NOMO-1 treated with DMSO at 0.1 percent for 48 hours (cell line): ENCODE measurements around the gene ELOVL2.

Experiments
- DNase-seq: peaks from one replicate; lab custom pipeline; 2025; ENCODE audit not compliant: unreplicated experiment; lab: John Stamatoyannopoulos, UW

Gene ELOVL2

DNA sequence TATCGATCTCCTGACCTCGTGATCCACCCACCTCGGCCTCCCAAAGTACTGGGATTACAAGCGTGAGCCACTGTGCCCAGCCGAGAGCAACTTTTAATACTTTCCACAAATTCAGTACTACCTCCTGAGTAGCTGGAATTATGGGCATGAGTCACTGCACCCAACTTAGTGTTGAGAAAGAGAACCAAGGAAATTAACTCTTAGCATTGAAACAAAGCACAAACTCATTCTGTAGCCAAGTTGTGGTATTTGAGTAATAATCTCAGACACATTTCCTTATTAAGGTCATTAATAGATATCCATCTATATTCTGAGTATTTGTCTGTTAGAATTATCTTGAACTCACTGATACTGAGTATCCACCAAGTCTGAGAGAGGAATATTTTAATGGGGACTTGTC is 14.3 kb upstream of the ELOVL2 start:
- DNase-seq: no peak

DNA sequence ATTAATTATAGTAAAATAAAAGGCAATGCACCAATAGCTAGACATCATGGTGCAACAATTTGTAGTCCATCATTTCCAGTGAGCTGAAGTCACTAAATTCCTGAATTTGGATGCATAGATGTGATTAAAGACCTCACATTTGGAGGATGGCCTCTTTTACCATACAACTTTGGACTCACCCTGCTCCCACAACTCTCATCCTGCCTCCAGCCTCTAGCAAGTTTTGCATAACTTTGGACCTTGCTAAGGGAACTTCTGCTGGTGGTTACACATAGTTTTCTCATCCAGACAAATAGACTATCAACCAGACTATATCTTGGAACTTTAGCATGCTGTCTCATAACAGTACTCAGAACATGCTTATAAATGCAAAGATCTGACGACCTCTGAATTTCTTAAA is 12.8 kb upstream of the ELOVL2 start:
- DNase-seq: no peak

DNA sequence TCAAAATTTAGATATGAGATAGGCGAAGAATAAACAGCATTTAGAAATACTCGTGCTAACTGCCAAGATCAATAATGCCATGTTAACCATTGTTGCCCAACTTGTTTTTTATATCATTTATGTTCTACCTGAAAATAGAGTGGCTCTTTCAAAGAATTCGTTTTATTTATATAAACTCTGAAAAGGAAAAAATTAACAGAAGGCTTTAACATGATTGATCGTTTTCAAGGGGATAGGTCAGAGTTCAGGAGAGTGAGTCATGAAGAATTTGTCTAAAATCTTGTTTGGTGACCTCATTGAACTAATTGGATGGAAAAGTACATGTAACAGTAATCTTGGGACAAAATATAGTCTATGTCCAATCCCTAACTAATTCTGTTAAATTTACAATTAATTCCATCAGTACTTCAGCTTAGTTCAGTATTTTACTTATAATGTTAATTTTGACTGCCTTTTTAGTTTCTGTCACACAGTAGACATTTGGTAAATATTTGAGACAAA is 11.1 kb upstream of the ELOVL2 start:
- no peak for DNase-seq

DNA sequence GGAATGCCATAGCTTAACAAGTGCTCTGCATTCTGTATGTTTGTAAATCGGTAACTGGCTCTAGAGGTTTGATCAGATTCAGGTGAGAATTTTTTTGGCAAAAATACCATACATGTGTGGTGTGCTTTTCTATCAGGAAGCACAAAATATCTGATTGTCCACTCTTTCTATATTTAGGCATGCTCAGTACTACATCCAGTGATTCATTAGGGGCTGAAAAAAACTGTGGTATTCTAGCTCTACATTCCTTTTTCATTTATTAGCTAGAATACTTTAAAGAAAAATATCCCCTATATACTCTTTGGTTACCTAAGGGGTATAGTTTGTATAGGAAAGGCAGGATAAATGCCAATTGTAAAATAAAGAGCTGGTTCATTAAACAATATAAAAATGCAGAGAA is 10.6 kb upstream of the ELOVL2 start:
- DNase-seq: no peak

DNA sequence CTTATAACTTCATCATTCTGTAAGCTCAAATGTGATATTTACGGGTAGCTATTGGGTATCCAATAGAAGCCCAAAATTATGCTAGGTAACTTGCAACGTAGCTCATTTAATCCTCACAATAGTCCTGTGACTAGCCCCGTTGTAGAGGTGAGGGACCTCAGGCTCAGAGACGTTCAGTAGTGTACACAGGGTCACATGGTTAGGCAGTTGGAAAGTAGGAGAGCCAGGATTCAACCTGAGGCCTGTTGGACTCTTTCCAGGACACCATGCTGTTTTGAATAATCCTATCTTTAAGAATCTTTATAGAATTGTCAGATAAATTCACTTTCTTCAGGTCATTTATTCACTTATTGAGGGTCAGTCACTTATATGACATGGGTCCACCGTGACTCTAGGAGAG is 9.2 kb upstream of the ELOVL2 start:
- DNase-seq: no peak

DNA sequence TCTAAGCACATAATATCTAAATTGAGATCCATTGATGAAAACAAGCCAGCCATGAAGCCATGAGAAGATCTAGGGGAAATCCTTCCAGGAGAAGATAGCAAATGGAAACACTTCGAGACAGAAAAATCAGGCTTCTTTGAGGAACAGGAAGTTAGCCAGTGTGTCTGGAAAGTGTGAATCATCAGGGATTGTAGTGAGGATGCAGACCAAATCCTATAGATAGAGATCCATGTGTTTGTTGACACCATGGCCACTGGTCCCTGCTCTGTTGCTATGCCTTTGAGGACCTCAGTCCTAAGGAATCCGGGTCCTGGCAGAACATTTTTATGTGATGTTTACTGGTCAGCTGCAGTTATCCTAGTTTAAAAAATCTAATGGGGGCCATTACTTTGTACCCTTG is 6.6 kb upstream of the ELOVL2 start:
- DNase-seq: no peak

DNA sequence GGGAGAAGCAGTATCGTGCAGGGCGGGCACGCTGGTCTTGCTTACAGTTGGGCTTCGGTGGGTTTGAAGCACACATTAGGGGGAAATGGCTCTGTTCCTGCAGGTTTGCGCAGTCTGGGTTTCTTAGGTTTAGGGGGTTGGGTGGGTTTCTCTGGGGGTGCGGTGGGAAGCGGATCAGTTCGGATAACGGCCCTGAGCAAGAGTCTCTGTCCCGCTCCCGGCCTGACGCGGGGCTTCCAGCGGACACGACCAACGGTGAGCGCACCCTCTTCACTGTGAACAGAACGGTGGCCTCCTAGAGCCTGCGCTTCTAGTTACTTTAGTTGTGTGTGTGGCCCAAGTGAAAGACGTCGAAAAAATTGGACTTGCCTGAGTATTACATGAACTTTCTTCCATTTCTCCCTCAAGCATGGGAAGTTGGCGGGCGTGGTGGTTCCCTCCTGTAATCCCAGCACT is 635 bp upstream of the ELOVL2 start:
- DNase-seq: no peak

DNA sequence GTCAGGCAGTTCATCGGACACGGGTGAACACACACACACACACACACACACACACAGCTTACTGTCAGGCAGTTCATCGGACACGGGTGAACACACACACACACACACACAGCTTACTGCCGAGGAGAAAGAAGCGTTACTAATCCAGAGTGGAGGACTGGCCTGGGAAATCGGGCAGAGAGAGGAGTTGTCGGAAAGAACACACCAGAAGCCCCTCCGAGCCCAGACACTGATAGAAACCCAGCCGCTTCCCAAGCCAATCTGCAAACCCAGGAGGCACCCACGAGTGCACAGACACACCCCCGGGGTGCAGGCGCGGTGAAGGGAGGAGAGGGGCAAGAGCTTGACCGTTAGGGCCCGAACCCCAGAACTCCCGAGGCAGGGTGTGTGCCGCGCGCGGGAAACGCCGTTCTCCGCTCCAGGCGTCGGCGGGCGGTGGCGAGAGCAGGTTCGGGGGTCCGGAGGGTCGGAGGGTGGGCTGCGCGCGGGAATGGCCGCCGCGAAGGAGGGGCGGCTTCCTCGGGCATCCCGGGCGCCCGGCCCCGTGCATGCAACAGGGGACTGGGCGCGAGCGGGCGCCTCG is 636 bp downstream of the ELOVL2 start:
- no peak for DNase-seq

DNA sequence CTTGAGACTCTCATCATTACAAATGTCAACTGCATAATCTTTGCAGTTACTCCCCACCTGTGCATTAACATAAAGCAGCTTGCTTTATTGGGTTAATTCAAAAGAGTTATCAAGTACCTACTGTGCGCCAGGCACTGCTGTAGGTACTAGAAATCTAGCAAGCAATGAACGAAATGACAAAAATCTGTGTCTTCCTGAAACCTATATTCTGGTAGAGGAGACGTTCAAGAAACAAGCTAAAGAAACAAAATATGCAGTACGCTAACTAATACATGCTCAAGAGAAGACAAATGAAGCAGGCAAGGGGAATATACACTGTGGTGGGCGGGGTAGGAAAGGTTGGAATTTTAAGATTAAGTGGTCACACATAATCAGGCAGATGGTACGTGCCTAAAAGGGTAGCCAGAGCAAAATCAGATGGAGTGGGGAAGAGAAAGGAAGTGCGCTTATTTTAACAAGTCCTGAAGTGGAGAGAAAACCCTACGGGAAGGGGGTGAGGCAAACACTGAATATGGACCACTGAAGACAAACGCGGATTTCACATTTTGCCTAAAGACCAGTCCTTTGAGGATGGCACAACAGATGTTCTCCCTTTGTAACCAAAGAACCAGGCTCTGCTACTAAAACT is 1.2 kb downstream of the ELOVL2 start:
- no peak for DNase-seq

DNA sequence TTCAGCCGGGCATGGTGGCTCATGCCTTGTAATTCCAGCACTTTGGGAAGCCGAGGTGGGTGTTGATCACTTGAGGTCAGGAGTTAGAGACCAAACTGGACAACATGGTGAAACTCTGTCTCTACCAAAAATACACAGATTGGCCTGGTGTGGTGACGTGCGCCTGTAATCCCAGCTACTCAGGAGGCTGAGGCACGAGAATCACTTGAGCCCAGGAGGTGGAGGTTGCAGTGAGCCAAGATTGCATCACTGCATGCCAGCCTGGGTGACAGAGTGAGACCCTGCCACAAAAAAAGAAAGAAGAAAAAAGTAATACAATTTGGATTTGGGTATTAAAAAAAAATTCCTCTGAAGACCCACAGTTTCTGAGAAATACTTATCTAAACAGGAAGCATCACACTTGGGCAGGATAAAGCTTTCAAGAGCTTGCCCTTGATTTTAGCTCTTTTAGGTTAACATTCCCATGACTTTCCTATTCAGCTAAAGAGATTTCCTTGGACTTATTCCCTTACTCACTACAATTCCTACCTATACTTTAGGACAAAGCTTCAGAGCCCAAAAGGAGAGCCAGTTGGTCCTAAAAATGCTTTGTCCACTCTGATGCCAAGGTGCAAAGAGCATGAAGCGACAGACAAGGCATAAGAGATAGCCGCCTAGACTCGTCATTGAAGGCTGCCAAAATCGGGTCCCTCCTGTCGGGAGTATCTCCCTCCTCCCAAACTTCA is 1.9 kb downstream of the ELOVL2 start:
- DNase-seq: no peak

DNA sequence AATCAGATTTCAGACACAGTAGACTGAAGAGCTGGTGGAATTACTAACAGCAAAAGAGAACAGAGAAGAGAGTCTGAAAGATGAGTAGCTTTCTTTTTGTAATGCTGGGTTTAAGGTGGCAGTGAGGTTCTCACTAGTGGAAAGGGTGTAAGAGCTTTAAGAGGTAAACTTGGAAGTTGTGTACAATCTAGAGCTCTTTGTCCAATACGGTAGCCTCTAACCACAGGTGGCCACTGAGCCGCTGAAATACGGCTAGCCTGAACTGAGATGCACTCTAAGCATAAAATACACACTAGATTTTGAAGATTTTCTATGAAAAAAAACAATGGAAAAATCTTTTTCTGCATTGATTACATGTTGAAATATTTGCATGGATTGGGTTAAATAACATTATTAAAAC is 4.0 kb downstream of the ELOVL2 start:
- DNase-seq: no peak

DNA sequence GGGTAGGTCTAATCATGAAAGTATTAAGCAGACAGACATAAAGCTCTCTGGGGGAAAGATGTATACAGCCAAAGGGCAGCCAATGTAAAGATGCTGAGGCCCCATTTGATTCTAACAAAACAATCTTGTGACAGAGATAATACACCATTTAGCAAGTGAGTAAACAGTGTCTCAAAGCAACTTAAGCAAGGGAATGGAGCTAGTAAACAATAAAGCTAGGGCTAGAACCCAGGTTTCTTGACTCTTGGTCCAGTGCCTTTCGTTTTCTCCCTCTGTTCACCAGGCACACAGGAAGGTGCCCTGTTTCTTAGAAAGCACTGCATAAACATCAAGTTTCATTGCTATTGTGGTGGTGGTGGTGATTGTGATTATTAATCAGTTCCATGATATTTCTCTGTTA is 5.1 kb downstream of the ELOVL2 start:
- DNase-seq: no peak

DNA sequence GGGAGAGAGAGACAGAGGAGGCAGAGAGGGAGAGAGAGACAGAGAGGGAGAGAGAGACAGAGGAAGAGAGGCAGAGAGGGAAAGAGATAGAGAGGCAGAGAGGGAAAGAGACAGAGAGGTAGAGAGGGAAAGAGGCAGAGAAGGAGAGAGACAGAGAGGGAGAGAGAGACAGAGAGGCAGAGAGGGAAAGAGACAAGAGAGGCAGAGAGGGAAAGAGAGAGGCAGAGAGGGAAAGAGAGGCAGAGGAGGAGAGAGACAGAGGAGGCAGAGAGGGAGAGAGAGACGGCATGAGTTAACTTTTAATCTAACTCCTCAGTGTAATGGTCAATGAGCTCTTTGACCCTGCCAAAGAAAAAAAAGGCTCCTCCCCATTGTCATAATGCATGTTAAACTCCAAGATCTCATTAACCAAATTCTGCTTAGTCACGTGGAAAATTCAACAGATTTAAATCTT is 7.1 kb downstream of the ELOVL2 start:
- no peak for DNase-seq

DNA sequence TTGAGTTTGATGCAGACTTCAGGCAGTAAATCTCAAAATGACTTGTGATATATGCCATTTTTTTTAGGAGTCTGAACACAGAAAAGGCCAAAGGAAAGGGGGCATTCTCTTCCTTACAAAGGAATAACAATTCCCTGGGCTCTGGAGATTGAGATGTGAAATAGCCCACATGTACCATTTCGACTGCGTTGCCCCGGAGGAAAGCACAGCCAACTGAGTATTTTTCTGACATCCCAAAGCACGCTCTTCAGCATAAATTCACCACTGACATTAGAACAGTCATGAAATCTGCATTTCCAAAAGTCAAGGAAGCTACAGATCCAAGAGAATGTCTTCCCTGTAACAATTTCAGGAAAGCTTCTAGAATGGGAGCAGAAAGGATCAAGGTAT is 7.8 kb downstream of the ELOVL2 start:
- DNase-seq: no peak

DNA sequence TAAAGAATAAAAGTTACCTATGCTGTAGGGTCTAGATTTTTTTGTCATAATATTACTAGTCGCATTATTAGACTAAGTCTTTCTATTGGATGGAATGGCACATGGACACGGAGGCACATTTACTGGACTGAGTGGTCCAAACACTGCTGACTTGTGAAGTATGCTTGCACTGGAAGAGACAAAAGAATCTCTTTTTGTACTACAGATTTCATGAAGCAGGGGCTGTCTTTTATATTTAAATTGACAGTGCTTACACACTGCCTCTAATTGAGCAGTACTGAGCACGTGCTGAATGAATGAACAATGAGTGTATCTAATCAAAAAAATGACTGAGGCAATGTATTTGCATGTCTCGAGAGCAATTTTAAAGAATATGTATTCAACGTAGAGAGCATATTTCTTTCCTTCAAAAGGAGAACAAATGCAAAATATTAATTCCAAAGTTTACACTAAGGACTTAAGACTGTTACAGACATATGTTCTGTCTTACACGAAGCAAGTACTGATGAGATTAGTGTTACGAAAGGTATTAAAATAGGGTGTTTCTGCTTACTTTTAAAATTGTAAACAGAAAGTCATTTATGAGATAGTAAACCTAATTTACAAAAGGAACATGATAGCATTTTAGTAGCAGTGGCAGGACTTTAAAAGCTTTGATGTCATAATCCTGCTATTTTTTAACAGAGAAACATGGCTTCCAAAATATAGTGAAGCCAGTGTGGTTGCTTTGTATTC is 8.3 kb downstream of the ELOVL2 start:
- DNase-seq: no peak

DNA sequence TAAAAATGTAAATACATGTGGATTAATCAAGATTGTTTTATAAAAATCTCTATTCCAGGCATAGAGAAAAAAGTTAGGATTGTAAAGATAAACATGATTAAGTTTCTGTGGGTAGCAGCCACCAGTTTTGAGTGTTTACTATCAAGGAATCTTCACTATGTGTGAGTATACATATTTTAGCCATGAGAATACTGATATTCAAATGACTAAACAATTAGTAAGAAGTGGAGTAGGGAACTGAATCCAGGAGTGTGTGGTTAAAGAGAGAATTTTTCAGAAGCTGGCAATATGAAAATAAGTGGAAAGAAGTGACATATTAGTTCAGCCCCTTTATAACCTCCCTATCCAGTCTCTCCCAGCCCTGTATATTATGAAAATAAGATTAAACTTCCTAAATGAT is 10.3 kb downstream of the ELOVL2 start:
- no peak for DNase-seq

DNA sequence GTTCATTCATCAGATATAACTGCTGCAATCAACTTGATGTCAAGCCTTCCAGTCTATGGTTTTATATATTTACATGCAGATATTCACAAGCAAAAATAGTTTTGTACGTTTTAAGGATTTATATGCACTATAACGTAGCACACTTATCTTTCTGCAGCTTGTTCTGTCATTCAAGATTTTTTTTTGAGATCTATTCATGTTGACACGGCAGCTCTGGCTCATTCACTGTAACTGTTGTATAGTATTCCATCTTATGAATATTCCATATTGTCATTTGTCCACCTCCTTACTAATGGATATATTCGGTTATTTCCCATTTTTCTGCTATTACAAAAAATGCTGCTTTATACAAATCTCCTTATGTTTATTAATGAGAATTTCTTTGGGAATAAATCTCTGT is 13.2 kb downstream of the ELOVL2 start:
- no peak for DNase-seq

DNA sequence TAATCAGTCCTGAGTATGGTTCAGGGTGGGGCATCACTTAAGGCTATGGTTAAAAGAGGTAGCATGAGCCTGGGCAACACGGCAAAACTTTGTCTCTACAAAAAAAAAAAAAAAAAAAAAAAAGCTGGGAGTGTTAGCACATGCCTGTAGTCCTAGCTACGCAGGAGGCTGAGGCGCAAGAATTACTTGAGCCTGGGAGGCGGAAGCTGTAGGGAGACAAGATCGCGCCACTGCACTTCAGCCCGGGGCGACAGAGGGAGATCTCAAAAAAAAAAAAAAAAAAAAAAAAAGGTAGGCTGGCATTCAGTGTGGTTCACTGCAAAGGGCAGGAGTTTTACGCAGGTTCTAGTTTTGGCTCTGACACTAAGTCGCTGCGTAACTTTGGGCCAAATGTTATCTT is 15.1 kb downstream of the ELOVL2 start:
- no peak for DNase-seq

DNA sequence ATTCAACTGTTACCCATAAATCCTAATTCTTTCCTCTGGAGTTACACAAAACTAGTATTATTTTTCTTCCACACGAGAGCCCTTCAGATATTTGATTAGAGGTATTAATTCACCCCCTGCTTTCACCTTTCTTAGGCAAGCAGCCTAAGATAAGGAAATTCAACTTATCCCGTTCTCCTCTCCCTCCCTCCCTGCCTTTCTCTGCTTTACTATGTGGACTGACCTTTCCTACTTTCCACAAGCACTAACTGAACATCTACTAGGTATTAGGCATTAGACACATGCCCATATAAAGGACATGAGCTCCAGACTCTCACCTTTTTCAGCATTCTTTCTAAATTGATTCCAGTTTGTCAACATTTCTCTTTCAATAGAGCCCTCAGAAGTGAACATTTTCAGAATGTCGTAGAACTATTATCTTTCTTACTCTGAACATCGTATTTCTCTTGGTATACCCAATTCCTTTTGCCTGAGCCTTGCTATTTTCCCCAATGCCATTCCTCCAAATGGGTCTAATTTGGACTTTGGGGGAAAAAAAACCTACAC is 16.5 kb downstream of the ELOVL2 start:
- no peak for DNase-seq

DNA sequence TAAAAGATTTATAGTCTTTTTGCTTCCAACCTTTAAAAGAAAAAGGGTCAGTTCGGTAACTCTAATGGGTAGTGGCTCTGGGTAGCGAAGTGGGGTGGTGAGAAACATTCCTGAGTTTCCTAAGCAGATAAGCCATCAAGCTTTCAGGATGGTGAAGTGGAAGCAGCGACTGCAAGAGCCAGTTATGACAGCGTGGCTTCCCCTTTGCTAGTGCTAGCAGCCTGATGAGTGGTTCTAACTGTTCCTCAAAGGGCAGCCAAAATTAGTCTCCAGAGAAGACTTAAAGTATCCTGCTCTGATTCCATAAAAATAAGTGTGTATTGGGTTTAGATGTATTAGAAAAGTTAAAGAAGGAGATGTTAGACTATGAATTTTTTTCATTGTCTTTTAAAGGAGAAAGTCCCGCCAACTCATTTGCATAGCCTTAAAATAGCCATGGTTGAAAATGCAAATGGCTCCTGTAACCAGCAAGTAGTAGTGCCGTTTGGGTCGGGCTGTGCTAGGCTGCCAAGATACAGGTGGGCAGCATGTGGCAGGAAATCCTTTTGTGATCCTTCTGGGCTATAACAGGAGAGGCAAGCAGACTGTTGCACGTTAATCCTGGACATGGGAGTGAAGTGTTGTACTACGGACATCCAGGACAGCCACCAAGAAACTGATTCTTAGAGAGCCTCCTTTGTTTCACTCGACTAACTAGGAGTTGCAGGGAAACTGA is 18.0 kb downstream of the ELOVL2 start:
- DNase-seq: no peak

DNA sequence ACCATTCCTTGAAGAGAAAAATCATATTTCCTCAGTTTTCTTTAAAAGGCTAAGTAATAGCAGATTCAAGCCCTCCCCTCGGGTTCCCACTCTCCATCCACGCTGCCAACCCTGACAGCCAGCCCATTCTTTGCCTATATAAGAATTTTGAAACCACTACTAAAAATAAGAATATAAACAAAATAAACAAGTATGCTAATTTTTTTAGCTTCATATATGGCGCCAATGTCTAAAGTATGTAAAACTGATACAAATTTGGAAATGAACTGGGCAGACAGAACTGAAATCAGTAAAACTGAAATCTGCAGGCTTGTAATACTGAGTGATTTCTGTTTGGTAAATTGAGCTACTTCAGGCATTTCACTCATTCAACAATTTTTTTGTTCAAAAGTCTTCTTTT is 19.0 kb downstream of the ELOVL2 start:
- no peak for DNase-seq
